Measurements from ENCODE around the gene DNHD1.

DNHD1 gene

DNA sequence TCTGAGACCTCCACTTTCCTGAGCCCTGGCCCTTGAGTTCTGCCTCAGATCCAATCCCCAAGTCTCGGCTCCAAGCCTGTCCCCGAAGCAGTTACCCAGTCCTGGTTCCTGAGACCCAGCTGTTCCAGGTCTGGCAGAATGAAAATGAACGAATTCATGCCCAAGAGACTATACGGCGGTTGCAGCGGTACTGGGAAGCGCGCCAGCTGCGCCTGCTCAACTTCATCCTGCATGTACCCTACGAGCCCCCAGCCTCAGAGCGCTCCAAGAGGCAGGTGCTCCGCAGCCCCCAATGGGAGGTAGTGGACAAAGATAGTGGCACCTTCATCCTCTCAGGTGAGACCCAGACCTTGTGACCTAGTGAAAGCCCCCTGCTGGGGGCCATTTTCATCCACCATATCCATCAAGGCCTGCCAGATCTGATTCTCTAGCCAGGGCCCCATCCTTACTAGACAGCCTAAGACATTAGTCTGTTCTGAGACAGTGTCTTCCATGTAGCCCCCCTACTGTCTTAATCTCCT, 42.7 kb downstream of the DNHD1 start:
- TF ChIP-seq ZNF274 (IDR thresholded peaks at IDR 0.05; ENCODE audit: low read depth, low read length) (no peak), SUZ12 (IDR thresholded peaks at IDR 0.05; ENCODE audit: extremely low read depth, insufficient read depth, insufficient read length) (no peak), YY1 (IDR thresholded peaks at IDR 0.05; ENCODE audit: insufficient read depth, insufficient read length) (no peak)
- peaks cover 2% of the 10 kb centered on the region for H3K36me3 ChIP-seq (ENCODE audit: insufficient read depth, insufficient read length, low read length)
- DNase-seq (ENCODE audit: low read depth, low spot score) = no peak
- H3K4me3 ChIP-seq (ENCODE audit: insufficient read length, low read depth) = no peak overlapping the region
- no peaks in the 10 kb centered on the region for H3K27me3 ChIP-seq (ENCODE audit: insufficient read depth, insufficient read length)
- H3K9me3 ChIP-seq (ENCODE audit: insufficient read depth, low read length) = no peaks in the 10 kb centered on the region
- H3K9ac ChIP-seq (ENCODE audit: insufficient read length, low read depth) = no peak overlapping the region
- H3K4me1 ChIP-seq (ENCODE audit: insufficient read depth, insufficient read length) = peaks cover 6% of the 10 kb centered on the region

DNA sequence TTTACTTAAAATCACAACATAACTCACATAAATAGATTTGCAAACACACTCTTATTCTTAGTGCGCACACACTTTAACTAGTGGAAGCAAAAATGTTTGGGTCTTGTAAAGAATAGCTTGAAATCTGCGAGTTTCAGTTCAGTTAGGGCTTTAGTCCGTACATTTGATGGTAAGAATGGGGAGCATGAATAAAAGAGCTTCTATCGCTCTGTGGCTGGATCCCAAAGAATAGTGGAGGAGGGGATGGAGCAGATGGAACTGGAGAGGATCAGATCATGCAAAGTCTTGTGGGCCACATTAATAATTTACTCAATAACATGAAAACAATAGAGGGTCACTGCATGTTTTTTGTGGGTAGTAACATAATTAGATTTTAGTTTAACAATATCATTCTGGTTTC, 44.3 kb downstream of the DNHD1 start:
- H3K9me3 ChIP-seq (ENCODE audit: insufficient read depth, low read length) = no peaks in the 10 kb centered on the region

DNA sequence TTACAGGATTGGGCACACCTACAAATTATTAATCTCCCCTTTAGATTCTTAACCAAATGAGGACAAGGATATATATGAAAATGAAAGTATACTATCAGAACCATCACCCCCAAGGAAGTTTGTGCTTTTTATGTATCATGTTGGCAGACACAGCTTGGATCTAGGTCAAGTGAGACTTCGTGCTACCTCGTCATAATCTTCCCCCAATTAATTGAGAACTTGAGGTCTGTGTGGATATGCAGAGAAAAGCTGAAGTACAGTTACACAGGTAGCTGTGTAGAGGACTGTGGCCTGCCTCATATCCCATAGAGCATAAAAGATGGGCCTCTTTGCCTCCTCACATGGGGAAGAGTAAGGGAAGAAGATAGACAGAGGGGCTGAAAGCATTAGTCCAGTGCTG, 45.6 kb downstream of the DNHD1 start:
- no peak for TF ChIP-seq SUZ12 (IDR thresholded peaks at IDR 0.05; ENCODE audit: extremely low read depth, insufficient read depth, insufficient read length)
- no peak for TF ChIP-seq YY1 (IDR thresholded peaks at IDR 0.05; ENCODE audit: insufficient read depth, insufficient read length)
- Histone ChIP-seq H3K4me1 (ENCODE audit: insufficient read depth, insufficient read length) (peaks cover 6% of the 10 kb centered on the region), H3K36me3 (ENCODE audit: insufficient read depth, insufficient read length, low read length) (peaks cover 27% of the 10 kb centered on the region), H3K9me3 (ENCODE audit: insufficient read depth, low read length) (no peaks in the 10 kb centered on the region), H3K9ac (ENCODE audit: insufficient read length, low read depth) (no peak overlapping the region), H3K4me3 (ENCODE audit: insufficient read length, low read depth) (no peak overlapping the region), H3K27me3 (ENCODE audit: insufficient read depth, insufficient read length) (no peaks in the 10 kb centered on the region)
- DNase-seq (ENCODE audit: low read depth, low spot score) = no peak

More for the DNA sequence above, 44.3 kb downstream of the DNHD1 start:
- H3K27me3 ChIP-seq (ENCODE audit: insufficient read depth, insufficient read length) = no peaks in the 10 kb centered on the region
- H3K36me3 ChIP-seq (ENCODE audit: insufficient read depth, insufficient read length, low read length) = peaks cover 17% of the 10 kb centered on the region
- H3K4me3 ChIP-seq (ENCODE audit: insufficient read length, low read depth) = no peak overlapping the region
- no peak overlapping the region for H3K9ac ChIP-seq (ENCODE audit: insufficient read length, low read depth)
- DNase-seq (ENCODE audit: low read depth, low spot score) = no peak
- H3K4me1 ChIP-seq (ENCODE audit: insufficient read depth, insufficient read length) = peaks cover 6% of the 10 kb centered on the region
- TF ChIP-seq ZNF274 (IDR thresholded peaks at IDR 0.05; ENCODE audit: low read depth, low read length) = no peak
- TF ChIP-seq SUZ12 (IDR thresholded peaks at IDR 0.05; ENCODE audit: extremely low read depth, insufficient read depth, insufficient read length) = no peak
- TF ChIP-seq YY1 (IDR thresholded peaks at IDR 0.05; ENCODE audit: insufficient read depth, insufficient read length) = no peak

DNA sequence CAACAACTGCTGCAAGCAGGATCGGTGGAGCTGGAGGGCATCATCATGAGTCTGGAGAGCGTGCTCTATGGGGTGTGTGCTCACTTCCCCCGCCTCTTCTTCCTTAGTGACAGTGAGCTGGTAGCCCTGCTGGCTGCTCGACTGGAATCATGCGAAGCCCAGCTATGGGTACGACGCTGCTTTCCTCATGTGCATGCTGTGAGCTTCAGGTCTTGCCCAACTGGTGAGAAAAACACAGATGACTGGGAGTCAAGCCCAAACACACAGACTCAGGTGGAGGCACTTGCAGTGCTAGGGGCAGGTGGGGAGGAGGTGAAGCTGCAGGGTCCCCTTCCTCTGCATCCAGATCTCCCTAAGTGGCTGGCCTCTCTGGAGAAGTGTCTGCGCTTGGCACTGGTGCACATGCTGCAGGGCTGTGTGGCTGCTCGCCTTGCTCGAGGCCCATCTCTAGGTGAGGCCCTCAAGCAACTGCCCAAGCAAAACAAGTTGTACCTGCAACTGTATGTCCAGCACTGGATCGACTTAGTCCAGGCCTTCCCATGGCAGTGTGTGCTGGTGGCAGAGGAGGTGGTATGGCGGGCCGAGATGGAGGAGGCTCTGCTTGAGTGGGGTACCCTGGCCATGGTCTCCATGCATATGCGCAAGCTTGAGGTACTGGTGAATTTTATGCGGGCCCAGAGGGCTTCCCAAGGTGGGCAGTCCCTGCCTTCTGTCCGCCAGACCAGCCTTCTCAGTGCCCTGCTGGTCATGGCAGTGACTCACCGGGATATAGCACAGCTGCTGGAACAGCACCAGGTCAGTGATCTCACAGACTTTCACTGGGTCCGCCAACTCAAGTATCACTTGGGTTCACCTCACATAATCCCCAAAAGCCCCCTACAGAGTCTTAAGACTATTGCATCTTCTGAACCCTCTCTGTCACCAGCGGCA, 48.1 kb downstream of the DNHD1 start:
- no peaks in the 10 kb centered on the region for H3K9me3 ChIP-seq (ENCODE audit: insufficient read depth, low read length)
- H3K36me3 ChIP-seq (ENCODE audit: insufficient read depth, insufficient read length, low read length) = peaks cover 27% of the 10 kb centered on the region
- H3K4me1 ChIP-seq (ENCODE audit: insufficient read depth, insufficient read length) = no peaks in the 10 kb centered on the region
- H3K27me3 ChIP-seq (ENCODE audit: insufficient read depth, insufficient read length) = no peaks in the 10 kb centered on the region
- H3K9ac ChIP-seq (ENCODE audit: insufficient read length, low read depth) = no peak overlapping the region
- no peak overlapping the region for H3K4me3 ChIP-seq (ENCODE audit: insufficient read length, low read depth)
- TF ChIP-seq ZNF274 (IDR thresholded peaks at IDR 0.05; ENCODE audit: low read depth, low read length) (no peak), YY1 (IDR thresholded peaks at IDR 0.05; ENCODE audit: insufficient read depth, insufficient read length) (no peak), SUZ12 (IDR thresholded peaks at IDR 0.05; ENCODE audit: extremely low read depth, insufficient read depth, insufficient read length) (no peak)
- no peak for DNase-seq (ENCODE audit: low read depth, low spot score)

DNA sequence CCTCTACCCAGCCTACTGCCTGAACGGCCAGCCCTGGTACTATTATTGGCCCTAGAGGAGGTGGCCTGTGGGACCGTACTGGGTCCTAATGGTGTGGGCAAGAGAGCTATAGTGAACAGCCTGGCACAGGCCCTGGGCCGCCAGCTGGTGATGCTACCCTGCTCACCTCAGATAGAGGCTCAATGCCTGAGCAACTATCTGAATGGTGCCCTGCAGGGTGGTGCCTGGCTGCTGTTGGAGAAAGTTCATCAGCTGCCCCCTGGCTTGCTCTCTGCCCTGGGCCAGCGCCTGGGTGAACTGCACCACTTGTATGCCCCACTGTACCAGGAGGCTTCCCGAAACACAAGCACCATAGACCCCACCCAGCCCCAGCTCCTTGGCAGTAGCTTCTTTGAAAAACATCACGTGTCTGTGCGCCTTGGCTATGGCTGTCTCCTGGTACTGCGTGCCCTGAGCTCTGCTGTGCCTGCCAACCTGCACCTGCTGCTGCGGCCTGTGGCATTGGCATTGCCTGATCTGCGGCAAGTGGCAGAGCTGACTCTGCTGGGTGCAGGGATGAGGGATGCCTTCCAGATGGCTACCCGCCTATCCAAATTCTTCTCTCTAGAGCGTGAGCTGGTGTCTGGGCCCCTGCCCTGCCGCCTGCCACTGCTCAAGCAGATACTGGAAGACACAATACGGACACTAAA, 49.0 kb downstream of the DNHD1 start:
- Histone ChIP-seq H3K9ac (ENCODE audit: insufficient read length, low read depth) (no peak overlapping the region), H3K4me1 (ENCODE audit: insufficient read depth, insufficient read length) (no peaks in the 10 kb centered on the region), H3K4me3 (ENCODE audit: insufficient read length, low read depth) (no peak overlapping the region), H3K36me3 (ENCODE audit: insufficient read depth, insufficient read length, low read length) (peaks cover 27% of the 10 kb centered on the region), H3K9me3 (ENCODE audit: insufficient read depth, low read length) (no peaks in the 10 kb centered on the region), H3K27me3 (ENCODE audit: insufficient read depth, insufficient read length) (no peaks in the 10 kb centered on the region)
- TF ChIP-seq YY1 (IDR thresholded peaks at IDR 0.05; ENCODE audit: insufficient read depth, insufficient read length) = no peak
- TF ChIP-seq SUZ12 (IDR thresholded peaks at IDR 0.05; ENCODE audit: extremely low read depth, insufficient read depth, insufficient read length) = no peak
- no peak for TF ChIP-seq ZNF274 (IDR thresholded peaks at IDR 0.05; ENCODE audit: low read depth, low read length)
- no peak for DNase-seq (ENCODE audit: low read depth, low spot score)

DNA sequence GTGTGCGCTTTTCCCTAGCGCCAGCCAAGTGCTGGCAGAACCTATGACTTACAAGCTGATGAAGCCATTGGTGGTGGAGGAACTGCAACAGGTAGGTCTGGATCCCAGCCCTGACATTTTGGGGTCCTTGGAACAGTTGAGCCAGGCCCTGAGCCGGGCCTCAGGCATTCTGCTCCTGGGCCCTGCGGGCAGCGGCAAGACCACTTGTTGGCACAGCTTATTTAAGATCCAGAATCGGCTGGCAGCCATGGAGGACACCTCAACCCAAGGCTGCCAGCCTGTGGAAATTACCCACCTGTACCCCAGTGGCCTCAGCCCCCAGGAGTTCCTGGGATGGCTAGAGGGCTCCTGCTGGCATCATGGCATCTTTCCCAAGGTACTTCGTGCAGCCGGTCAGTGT, 49.7 kb downstream of the DNHD1 start:
- no peak overlapping the region for H3K4me3 ChIP-seq (ENCODE audit: insufficient read length, low read depth)
- H3K4me1 ChIP-seq (ENCODE audit: insufficient read depth, insufficient read length) = no peaks in the 10 kb centered on the region
- H3K9me3 ChIP-seq (ENCODE audit: insufficient read depth, low read length) = no peaks in the 10 kb centered on the region
- H3K27me3 ChIP-seq (ENCODE audit: insufficient read depth, insufficient read length) = no peaks in the 10 kb centered on the region
- H3K9ac ChIP-seq (ENCODE audit: insufficient read length, low read depth) = no peak overlapping the region
- TF ChIP-seq SUZ12 (IDR thresholded peaks at IDR 0.05; ENCODE audit: extremely low read depth, insufficient read depth, insufficient read length) (no peak), ZNF274 (IDR thresholded peaks at IDR 0.05; ENCODE audit: low read depth, low read length) (no peak), YY1 (IDR thresholded peaks at IDR 0.05; ENCODE audit: insufficient read depth, insufficient read length) (no peak)
- no peak for DNase-seq (ENCODE audit: low read depth, low spot score)
- H3K36me3 ChIP-seq (ENCODE audit: insufficient read depth, insufficient read length, low read length) = peaks cover 27% of the 10 kb centered on the region

DNA sequence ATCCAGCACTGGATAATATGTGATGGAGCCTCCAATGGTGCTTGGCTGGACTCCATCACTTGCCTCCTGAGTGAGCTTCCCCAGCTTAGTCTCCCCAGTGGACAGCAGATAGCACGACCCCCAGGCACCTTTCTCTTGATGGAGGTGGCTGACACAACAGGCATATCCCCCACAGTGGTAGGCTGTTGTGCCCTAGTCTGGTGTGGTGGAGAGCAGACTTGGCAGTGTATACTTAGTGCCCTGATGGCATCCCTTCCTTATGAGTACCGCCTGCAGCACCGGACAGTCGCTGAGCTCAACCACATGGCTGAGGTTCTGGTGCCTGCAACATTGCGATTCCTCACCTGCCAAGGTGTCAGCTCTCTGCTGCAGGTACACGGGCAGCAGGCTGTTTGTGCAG, 50.1 kb downstream of the DNHD1 start:
- no peak for TF ChIP-seq SUZ12 (IDR thresholded peaks at IDR 0.05; ENCODE audit: extremely low read depth, insufficient read depth, insufficient read length)
- no peak for TF ChIP-seq ZNF274 (IDR thresholded peaks at IDR 0.05; ENCODE audit: low read depth, low read length)
- no peak for TF ChIP-seq YY1 (IDR thresholded peaks at IDR 0.05; ENCODE audit: insufficient read depth, insufficient read length)

More for the DNA sequence above, 50.1 kb downstream of the DNHD1 start:
- Histone ChIP-seq H3K36me3 (ENCODE audit: insufficient read depth, insufficient read length, low read length) (peaks cover 27% of the 10 kb centered on the region), H3K9me3 (ENCODE audit: insufficient read depth, low read length) (no peaks in the 10 kb centered on the region), H3K9ac (ENCODE audit: insufficient read length, low read depth) (no peak overlapping the region), H3K27me3 (ENCODE audit: insufficient read depth, insufficient read length) (no peaks in the 10 kb centered on the region), H3K4me1 (ENCODE audit: insufficient read depth, insufficient read length) (no peaks in the 10 kb centered on the region), H3K4me3 (ENCODE audit: insufficient read length, low read depth) (no peak overlapping the region)
- no peak for DNase-seq (ENCODE audit: low read depth, low spot score)

All from NT2/D1 (cell line).